ENCODE measurements around the gene YIPF4.

GRCh38 chr2:32357318-32358110 is 79.8 kb downstream of the YIPF4 start:
- TF ChIP-seq REST (IDR thresholded peaks at IDR 0.05; ENCODE audit: low read depth): no peak
- TF ChIP-seq CEBPB (IDR thresholded peaks at IDR 0.05): no peak
- no peak for TF ChIP-seq YY1 (IDR thresholded peaks at IDR 0.05; ENCODE audit: low read depth)
- TF ChIP-seq TAF1 (IDR thresholded peaks at IDR 0.05; ENCODE audit: low read depth): no peak
- no peak for TF ChIP-seq CREB1 (IDR thresholded peaks at IDR 0.05; ENCODE audit: low read depth)
- no peak for TF ChIP-seq EP300 (IDR thresholded peaks at IDR 0.05; ENCODE audit: borderline replicate concordance)
- no peak for TF ChIP-seq TEAD4 (IDR thresholded peaks at IDR 0.05)
- TF ChIP-seq ZBTB7A (IDR thresholded peaks at IDR 0.05; ENCODE audit: low read depth): no peak
- no peak for TF ChIP-seq EGR1 (IDR thresholded peaks at IDR 0.05)
- TF ChIP-seq FOXM1 (IDR thresholded peaks at IDR 0.05; ENCODE audit: borderline replicate concordance, low read depth): no peak
- TF ChIP-seq NFIC (IDR thresholded peaks at IDR 0.05): no peak
